ENCODE results near the gene ZCCHC7. TPM values are rescaled to one million over a fixed set of nuclear protein-coding genes. Genes with fewer than 3 reads are reported as not detected.

Gene ZCCHC7
- total and polyA plus RNA-seq, 5 donors from 2014 or later: 32.3 to 43.6 (median 34.8) TPM

DNA sequence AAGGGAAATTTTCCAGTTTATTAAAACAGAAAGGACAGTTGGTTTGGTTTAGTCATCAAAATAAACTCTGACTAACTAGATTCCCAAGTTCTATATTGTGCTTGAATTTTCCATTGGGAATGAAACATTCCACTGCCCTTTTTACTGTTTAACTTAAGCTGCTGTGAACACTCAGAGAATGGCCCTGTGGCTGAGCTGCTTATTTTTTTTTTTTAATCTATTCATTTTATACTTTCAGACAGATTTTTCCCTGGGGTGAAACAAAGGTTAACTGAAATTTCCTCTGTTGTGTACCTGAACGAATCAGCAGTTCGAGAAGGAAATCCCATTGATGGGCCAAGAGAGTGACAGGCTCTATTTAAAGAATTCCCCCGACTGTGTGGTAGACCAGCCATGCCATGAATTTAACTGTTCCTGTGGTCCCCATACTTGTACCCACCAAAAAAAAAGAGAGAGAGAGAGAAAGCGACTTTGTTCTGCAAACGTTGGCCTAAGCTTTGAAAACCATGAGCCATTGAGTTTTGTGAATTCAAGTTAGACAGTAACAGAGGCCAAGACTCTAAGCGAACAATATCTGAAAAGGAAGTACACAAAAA lies 163.5 kb downstream of the ZCCHC7 start:
- H3K27ac Mint-ChIP-seq: peak overlapping the region in 2 of 3 donors; percentile 16 to 67
- peaks cover 14 to 33% (median 23%) of the 10 kb centered on the region in 4 donors for H3K4me1 Mint-ChIP-seq
- Histone ChIP-seq H3K4me3 (ENCODE audit: low read depth, low read length) (no peak overlapping the region), H3K9me3 (ENCODE audit: control insufficient read depth in 2 of 2, low read length in 2 of 2) (no peaks in the 10 kb centered on the region), H3K27me3 (ENCODE audit: control insufficient read depth, insufficient read depth, low read length) (no peaks in the 10 kb centered on the region), H3K4me1 (ENCODE audit: control insufficient read depth, insufficient read depth, low read length, poor library complexity, severe bottlenecking) (no peaks in the 10 kb centered on the region), H3K36me3 (ENCODE audit: control insufficient read depth, insufficient read depth, low read length) (no peaks in the 10 kb centered on the region), H3K27ac (ENCODE audit: insufficient read depth, low read length, poor library complexity, severe bottlenecking) (no peak overlapping the region)
- no peaks in the 10 kb centered on the region for H3K27me3 Mint-ChIP-seq
- H3K4me3 Mint-ChIP-seq: no peak overlapping the region
- peaks cover 0 to 1% (median 0%) of the 10 kb centered on the region in 7 donors for H3K9me3 Mint-ChIP-seq
- ATAC-seq (ENCODE audit: low read depth in 2 of 2): no peak
- peaks cover 4% of the 10 kb centered on the region for H3K36me3 Mint-ChIP-seq
- DNase-seq: no peak

DNA sequence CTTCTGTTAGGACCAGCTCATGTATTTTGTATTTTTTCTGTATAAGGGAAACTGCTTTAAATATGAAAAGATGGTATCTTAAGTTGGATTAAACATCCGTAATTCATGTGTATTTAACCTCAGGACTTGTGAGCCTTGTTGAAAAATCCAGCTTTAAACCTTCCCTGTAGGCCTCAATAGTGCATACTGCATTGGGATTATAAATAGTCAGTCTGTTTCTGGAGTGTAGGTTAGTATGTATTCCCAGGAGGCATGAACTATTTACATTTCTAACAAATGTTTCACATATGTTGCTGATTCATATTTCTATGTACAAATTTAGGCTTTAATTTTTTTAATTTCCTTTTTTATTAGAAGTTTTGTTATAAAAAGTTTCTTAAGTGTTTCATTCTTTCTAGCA lies 164.3 kb downstream of the ZCCHC7 start:
- H3K36me3 Mint-ChIP-seq: peaks cover 10% of the 10 kb centered on the region
- H3K27me3 Mint-ChIP-seq: no peaks in the 10 kb centered on the region
- Histone ChIP-seq H3K36me3 (ENCODE audit: control insufficient read depth, insufficient read depth, low read length) (no peaks in the 10 kb centered on the region), H3K27me3 (ENCODE audit: control insufficient read depth, insufficient read depth, low read length) (no peaks in the 10 kb centered on the region), H3K9me3 (ENCODE audit: control insufficient read depth in 2 of 2, low read length in 2 of 2) (no peaks in the 10 kb centered on the region), H3K27ac (ENCODE audit: insufficient read depth, low read length, poor library complexity, severe bottlenecking) (no peak overlapping the region), H3K4me1 (ENCODE audit: control insufficient read depth, insufficient read depth, low read length, poor library complexity, severe bottlenecking) (no peaks in the 10 kb centered on the region), H3K4me3 (ENCODE audit: low read depth, low read length) (no peak overlapping the region)
- peaks cover 0 to 4% (median 0%) of the 10 kb centered on the region in 7 donors for H3K9me3 Mint-ChIP-seq
- ATAC-seq (ENCODE audit: low read depth in 2 of 2) (no peak), DNase-seq (no peak)
- no peak overlapping the region for H3K4me3 Mint-ChIP-seq
- H3K4me1 Mint-ChIP-seq: peaks cover 19 to 38% (median 28%) of the 10 kb centered on the region in 4 donors
- no peak overlapping the region for H3K27ac Mint-ChIP-seq

DNA sequence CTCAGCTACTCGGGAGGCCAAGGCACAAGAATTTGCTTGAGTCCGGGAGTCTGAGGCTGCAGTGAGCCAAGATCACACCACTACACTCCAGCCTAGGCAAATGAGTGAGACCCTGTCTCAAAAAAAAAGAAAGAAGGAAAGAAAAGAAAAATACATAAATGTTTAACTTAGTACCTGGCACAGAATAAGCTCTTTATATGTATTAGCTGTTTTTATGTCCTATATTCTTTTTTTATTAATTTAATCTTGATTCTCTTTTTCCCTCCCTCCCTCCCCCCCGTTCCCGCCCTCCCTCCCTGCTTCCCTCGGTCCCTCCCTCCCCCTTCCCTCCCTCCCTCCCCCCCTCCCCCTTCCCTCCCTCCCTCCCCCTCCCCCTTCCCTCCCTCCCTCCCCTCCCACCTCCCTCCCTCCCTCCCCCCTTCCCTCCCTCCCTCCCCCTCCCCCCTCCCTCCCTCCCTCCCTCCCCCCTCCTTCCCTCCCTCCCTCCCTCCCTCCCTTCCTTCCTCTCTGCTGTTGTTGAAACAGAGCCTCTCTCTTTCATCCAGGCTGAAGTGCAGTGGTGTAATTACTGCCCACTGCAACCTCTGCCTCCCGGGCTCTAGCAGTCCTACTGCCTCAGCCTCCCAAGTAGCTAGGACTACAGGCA lies 166.3 kb downstream of the ZCCHC7 start:
- no peak overlapping the region for H3K27ac Mint-ChIP-seq
- Histone ChIP-seq H3K27ac (ENCODE audit: insufficient read depth, low read length, poor library complexity, severe bottlenecking) (no peak overlapping the region), H3K9me3 (ENCODE audit: control insufficient read depth in 2 of 2, low read length in 2 of 2) (no peaks in the 10 kb centered on the region), H3K27me3 (ENCODE audit: control insufficient read depth, insufficient read depth, low read length) (no peaks in the 10 kb centered on the region), H3K4me3 (ENCODE audit: low read depth, low read length) (no peak overlapping the region), H3K36me3 (ENCODE audit: control insufficient read depth, insufficient read depth, low read length) (no peaks in the 10 kb centered on the region), H3K4me1 (ENCODE audit: control insufficient read depth, insufficient read depth, low read length, poor library complexity, severe bottlenecking) (no peaks in the 10 kb centered on the region)
- H3K4me3 Mint-ChIP-seq: no peak overlapping the region
- no peak for DNase-seq
- H3K27me3 Mint-ChIP-seq: no peaks in the 10 kb centered on the region
- no peak for ATAC-seq (ENCODE audit: low read depth in 2 of 2)
- peaks cover 28 to 48% (median 38%) of the 10 kb centered on the region in 4 donors for H3K4me1 Mint-ChIP-seq
- H3K9me3 Mint-ChIP-seq: peaks cover 0 to 4% (median 0%) of the 10 kb centered on the region in 7 donors
- peaks cover 14% of the 10 kb centered on the region for H3K36me3 Mint-ChIP-seq

DNA sequence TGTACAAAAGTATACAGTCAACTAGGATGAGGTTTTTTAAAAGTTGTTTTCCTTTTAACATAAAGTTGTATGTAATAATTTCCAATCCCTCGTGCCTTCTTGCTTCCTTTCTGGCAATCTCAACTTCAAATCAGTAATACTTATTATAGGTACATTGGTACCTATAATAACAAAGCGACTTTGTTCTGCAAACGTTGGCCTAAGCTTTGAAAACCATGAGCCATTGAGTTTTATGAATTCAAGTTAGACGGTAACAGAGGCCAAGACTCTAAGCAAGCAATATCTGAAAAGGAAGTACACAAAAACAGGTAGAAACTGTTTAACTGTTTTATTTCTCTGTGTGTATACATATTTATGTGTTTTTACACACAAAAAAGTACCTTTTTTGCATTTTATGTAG lies 166.9 kb downstream of the ZCCHC7 start:
- DNase-seq (no peak), ATAC-seq (ENCODE audit: low read depth in 2 of 2) (no peak)
- H3K27me3 ChIP-seq (ENCODE audit: control insufficient read depth, insufficient read depth, low read length): no peaks in the 10 kb centered on the region
- no peaks in the 10 kb centered on the region for H3K36me3 ChIP-seq (ENCODE audit: control insufficient read depth, insufficient read depth, low read length)
- peaks cover 14% of the 10 kb centered on the region for H3K36me3 Mint-ChIP-seq
- H3K4me1 Mint-ChIP-seq: peaks cover 28 to 47% (median 38%) of the 10 kb centered on the region in 4 donors
- no peak overlapping the region for H3K27ac ChIP-seq (ENCODE audit: insufficient read depth, low read length, poor library complexity, severe bottlenecking)
- H3K9me3 Mint-ChIP-seq: peaks cover 0 to 4% (median 0%) of the 10 kb centered on the region in 7 donors
- H3K4me3 ChIP-seq (ENCODE audit: low read depth, low read length): no peak overlapping the region
- no peaks in the 10 kb centered on the region for H3K4me1 ChIP-seq (ENCODE audit: control insufficient read depth, insufficient read depth, low read length, poor library complexity, severe bottlenecking)
- H3K9me3 ChIP-seq (ENCODE audit: control insufficient read depth in 2 of 2, low read length in 2 of 2): no peaks in the 10 kb centered on the region
- H3K27me3 Mint-ChIP-seq: no peaks in the 10 kb centered on the region
- H3K4me3 Mint-ChIP-seq: no peak overlapping the region
- H3K27ac Mint-ChIP-seq: no peak overlapping the region

DNA sequence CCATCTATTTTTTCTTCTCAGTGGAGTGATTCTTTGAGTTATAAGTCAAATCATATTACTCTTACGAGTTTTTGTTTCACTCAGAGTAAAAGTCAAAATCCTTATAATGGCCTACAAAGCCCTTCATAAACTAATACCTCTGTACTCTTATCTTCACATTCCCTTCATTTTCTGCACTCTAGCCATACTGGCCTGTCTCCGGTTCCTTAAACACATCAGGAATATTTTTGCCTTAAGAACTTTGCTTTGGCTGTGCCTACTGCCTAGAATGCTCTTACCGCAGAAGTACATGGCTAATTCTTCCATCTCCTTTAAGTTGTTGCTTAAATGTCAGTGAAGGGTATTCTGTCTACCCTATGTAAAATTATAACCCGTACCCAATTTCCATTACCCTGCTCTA lies 169.3 kb downstream of the ZCCHC7 start:
- DNase-seq: no peak
- Histone ChIP-seq H3K4me1 (ENCODE audit: control insufficient read depth, insufficient read depth, low read length, poor library complexity, severe bottlenecking) (no peaks in the 10 kb centered on the region), H3K9me3 (ENCODE audit: control insufficient read depth in 2 of 2, low read length in 2 of 2) (no peaks in the 10 kb centered on the region), H3K27me3 (ENCODE audit: control insufficient read depth, insufficient read depth, low read length) (no peaks in the 10 kb centered on the region), H3K27ac (ENCODE audit: insufficient read depth, low read length, poor library complexity, severe bottlenecking) (no peak overlapping the region), H3K4me3 (ENCODE audit: low read depth, low read length) (no peak overlapping the region), H3K36me3 (ENCODE audit: control insufficient read depth, insufficient read depth, low read length) (no peaks in the 10 kb centered on the region)
- peaks cover 14% of the 10 kb centered on the region for H3K36me3 Mint-ChIP-seq
- peak overlapping the region in 1 of 4 donors; percentile 57 for H3K4me3 Mint-ChIP-seq
- ATAC-seq (ENCODE audit: low read depth in 2 of 2): no peak
- peaks cover 24 to 48% (median 42%) of the 10 kb centered on the region in 4 donors for H3K4me1 Mint-ChIP-seq
- H3K27me3 Mint-ChIP-seq: no peaks in the 10 kb centered on the region
- H3K27ac Mint-ChIP-seq: peak overlapping the region in 1 of 3 donors; percentile 9
- H3K9me3 Mint-ChIP-seq: peaks cover 0 to 4% (median 0%) of the 10 kb centered on the region in 7 donors

DNA sequence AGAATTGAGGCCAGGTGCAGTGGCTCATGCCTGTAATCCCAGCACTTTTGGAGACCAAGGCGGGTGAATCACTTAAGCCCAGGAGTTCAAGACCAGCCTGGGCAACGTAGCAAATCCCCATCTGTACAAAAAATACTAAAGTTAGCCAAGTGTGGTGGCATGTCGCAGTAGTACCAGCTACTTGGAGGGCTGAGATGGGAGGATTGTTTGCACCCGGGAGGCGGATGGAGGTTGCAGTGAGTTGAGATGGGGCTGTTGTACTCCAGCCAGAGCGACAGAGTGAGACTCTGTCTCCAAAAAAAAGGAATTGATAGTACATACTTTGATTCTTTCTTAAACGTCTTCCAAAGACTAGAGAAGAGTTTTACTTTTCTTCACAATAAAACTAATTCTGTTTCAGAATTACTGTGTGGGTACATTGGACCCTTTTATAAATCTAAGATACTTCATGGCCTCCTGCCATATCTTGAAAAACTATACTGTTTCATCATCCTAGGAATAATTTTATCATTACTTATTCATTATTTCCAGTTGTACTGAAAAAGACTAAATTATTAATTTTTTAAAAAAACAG lies 170.1 kb downstream of the ZCCHC7 start:
- ATAC-seq (ENCODE audit: low read depth in 2 of 2) (no peak), DNase-seq (no peak)
- Mint-ChIP-seq H3K27me3 (no peaks in the 10 kb centered on the region), H3K27ac (peak overlapping the region in 1 of 3 donors; percentile 26), H3K36me3 (peaks cover 14% of the 10 kb centered on the region), H3K9me3 (peaks cover 0 to 4% (median 0%) of the 10 kb centered on the region in 7 donors), H3K4me3 (no peak overlapping the region), H3K4me1 (peaks cover 25 to 50% (median 43%) of the 10 kb centered on the region in 4 donors)
- H3K27me3 ChIP-seq (ENCODE audit: control insufficient read depth, insufficient read depth, low read length): no peaks in the 10 kb centered on the region
- no peaks in the 10 kb centered on the region for H3K36me3 ChIP-seq (ENCODE audit: control insufficient read depth, insufficient read depth, low read length)
- H3K4me1 ChIP-seq (ENCODE audit: control insufficient read depth, insufficient read depth, low read length, poor library complexity, severe bottlenecking): peaks cover 6% of the 10 kb centered on the region
- no peak overlapping the region for H3K27ac ChIP-seq (ENCODE audit: insufficient read depth, low read length, poor library complexity, severe bottlenecking)
- H3K4me3 ChIP-seq (ENCODE audit: low read depth, low read length): no peak overlapping the region
- no peaks in the 10 kb centered on the region for H3K9me3 ChIP-seq (ENCODE audit: control insufficient read depth in 2 of 2, low read length in 2 of 2)

DNA sequence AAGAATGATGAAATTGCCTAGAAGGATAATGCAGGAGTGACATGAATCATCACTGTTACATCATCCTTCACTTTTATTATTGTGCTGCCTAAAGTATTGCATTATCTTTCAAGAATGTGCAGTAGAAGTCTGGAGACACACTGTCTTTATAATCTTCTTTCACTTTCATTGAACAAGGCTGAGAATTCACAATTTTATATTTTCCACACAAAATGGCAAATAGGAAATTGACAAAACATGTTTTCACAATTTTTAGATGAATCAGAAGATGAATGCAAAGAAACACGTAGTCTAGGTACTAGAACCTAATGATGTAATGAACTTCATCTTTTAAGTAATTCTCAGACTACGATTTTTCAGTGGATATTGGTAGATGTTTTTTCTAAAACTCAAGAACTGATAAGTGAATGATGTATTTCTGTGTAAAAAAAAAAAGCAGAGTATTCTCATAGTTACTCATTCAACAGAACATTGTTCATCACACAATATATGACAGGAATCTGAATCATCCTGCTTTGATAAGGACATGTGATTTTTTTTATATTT lies 170.6 kb downstream of the ZCCHC7 start:
- no peak overlapping the region for H3K27ac Mint-ChIP-seq
- H3K4me3 ChIP-seq (ENCODE audit: low read depth, low read length): no peak overlapping the region

More for the DNA sequence above, 170.6 kb downstream of the ZCCHC7 start:
- DNase-seq (peak in 1 of 3 donors; percentile 27), ATAC-seq (ENCODE audit: low read depth in 2 of 2) (no peak)
- Histone ChIP-seq H3K9me3 (ENCODE audit: control insufficient read depth in 2 of 2, low read length in 2 of 2) (no peaks in the 10 kb centered on the region), H3K27ac (ENCODE audit: insufficient read depth, low read length, poor library complexity, severe bottlenecking) (no peak overlapping the region), H3K27me3 (ENCODE audit: control insufficient read depth, insufficient read depth, low read length) (no peaks in the 10 kb centered on the region), H3K4me1 (ENCODE audit: control insufficient read depth, insufficient read depth, low read length, poor library complexity, severe bottlenecking) (peaks cover 11% of the 10 kb centered on the region), H3K36me3 (ENCODE audit: control insufficient read depth, insufficient read depth, low read length) (no peaks in the 10 kb centered on the region)
- Mint-ChIP-seq H3K36me3 (peaks cover 14% of the 10 kb centered on the region), H3K4me3 (peak overlapping the region in 1 of 4 donors; percentile 17), H3K4me1 (peaks cover 30 to 55% (median 48%) of the 10 kb centered on the region in 4 donors), H3K9me3 (peaks cover 0 to 4% (median 0%) of the 10 kb centered on the region in 7 donors), H3K27me3 (no peaks in the 10 kb centered on the region)

Data from CD4-positive, CD25-positive, alpha-beta regulatory T cell (primary cell).